Endometrial microvascular endothelial cells (primary cell): Measurements from ENCODE around the gene ZNF304. TPM values are rescaled to one million over a fixed set of nuclear protein-coding genes. Genes with fewer than 3 reads are reported as not detected.
"Not testable (repeated sequence)": the region's sequence is repeated elsewhere in the genome, so short reads cannot be mapped to it uniquely, and the experiment has no call there.

Experiments used
- in situ Hi-C: cut with HindIII; loops from 2 replicates; pipeline ENCODE4 v1.10.0; 2017; ENCODE audit warnings: low sequenced_read_pairs, low pct_unique_long_range_greater_than_20kb; ENCODE audit errors: inconsistent ontology term
- total RNA-seq: library from RNA; depleted of rRNA; stranded (reverse); fragments of >200 nt; gene quantifications from one replicate; pipeline ENCODE4 v1.2.3, GENCODE V29; 2015; ENCODE audit errors: inconsistent ontology term

ZNF304 gene
- total RNA-seq, 1 donor from 2014 or later = 5.2 TPM

DNA sequence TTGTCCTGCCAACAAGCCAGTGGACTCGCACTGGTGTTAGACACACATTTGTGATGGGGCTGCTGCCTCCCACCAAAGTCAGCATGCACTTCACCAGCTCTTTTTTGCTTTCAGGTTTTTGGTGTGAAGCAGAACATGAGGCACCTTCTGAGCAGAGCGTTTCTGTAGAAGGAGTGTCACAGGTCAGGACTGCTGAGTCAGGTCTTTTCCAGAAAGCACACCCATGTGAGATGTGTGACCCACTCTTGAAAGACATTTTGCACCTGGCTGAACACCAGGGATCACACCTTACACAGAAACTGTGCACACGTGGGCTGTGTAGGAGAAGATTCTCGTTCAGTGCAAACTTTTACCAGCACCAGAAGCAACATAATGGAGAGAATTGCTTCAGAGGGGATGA is 4.8 kb downstream of the ZNF304 start:
- in situ Hi-C loops = no loop called here

DNA sequence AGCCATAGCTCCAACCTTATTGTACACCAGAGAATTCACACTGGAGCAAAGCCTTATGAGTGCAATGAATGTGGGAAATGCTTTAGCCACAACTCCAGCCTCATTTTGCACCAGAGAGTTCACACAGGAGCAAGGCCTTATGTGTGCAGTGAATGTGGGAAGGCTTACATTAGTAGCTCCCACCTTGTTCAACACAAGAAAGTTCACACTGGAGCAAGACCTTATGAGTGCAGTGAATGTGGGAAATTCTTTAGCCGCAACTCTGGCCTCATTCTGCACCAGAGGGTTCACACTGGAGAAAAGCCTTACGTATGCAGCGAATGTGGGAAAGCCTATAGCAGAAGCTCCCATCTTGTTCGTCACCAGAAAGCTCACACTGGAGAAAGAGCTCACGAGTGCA is 6.3 kb downstream of the ZNF304 start:
- in situ Hi-C loops = no loop called here

DNA sequence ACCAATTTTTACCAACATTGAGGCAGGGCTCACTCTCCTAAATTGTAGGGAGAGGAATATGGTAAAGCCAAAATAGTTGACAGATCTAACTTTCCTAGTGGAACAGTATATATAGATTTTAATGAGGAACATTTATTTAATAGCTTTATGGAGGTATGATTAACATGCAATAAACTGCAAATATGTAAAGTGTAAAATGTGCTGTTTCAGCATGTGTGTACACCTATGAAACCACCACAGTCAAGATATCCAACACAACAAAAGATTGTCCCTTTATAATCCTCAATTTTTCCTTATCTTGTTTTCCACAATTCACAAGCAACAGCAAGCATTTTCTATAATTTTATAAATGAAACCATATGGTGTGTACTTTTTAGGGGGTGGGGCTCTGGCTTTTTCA is 8.2 kb downstream of the ZNF304 start:
- in situ Hi-C loops = no loop called here

DNA sequence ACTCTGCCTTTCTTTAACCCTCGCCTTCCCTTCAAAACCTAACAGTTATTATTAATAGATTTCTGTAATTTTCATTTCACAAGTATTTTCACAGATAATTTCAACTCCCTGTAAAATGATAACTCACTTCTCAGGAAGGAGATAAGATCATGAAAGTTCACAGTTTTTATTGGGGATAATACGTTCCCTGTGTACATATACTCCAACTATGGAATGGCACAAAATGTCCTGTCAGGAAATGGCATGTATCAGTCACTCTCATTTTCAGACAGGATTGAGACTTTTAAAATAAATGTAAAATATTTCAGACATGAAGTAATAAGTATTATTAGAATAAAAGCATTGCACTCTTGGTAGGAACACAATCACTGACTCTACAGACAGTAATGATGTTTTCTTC is 11.3 kb downstream of the ZNF304 start:
- in situ Hi-C loops = no loop called here

DNA sequence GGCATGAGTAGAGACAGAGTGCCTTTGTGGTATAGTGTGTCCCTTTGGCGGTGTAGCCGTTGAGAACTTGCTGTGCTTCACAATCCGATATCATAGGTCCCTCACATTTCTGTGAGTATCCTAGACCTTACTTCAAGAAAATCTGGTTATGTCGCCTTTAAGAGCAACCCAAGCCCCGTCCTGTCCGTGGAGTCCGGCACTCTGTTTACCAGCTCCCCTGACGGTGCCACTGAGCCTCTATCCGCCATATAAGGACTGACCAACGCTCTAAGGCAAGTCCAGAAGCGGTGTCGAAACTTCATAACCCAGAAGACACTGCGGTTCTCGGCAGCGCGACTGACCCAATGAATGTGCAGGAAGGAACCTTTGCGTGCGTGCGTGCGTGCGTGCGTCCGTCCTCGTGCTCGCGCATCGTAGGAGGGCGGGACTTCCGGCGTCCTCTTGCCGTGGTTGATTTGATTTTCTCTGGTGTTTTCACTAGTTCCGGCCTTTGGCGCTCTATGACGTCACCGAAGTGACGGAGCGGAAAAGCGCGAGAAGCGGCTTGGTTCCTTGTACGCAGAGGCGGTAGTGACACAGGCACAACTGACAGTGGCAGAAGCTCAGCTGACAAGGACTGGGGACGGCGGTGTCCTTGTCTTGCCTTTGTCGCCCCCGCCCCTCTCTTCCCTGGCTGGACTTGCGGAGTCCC is 12.1 kb downstream of the ZNF304 start, which contains the start of the genes TRAPPC2B and ZNF547:
Gene TRAPPC2B, plus strand, starts transcription at position 555 of the 691 bp plus-strand sequence. CDS start 1,283 bp downstream, outside the sequence.
Gene ZNF547, plus strand, starts transcription at position 555 of the 691 bp plus-strand sequence. CDS start 5,005 bp downstream, outside the sequence.
- in situ Hi-C loops = no loop called here

DNA sequence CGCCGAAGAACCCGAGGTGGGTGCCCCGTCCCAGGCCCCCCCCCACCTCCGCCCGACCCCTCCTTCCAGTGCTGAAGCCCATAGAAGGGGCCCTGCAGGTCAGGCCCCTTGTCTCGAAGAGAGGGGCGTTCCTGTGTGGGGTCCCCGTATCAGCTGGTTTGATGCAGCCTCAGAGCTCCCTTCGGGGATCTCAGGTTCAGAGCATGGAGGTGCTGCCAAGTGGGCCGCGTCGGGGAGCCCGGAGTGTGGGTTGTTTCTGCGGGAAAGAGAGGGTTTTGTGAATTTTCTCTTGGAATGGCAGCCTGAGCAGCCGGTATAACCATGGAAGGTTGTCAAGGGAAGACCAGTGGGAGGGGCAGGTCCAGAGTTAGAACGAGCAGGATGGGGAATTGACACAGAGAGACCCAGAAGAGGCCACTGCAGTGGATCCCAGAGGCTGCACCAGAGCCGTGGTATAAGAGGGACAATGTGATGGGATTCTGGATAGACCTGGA is 12.7 kb downstream of the ZNF304 start:
- in situ Hi-C loops = no loop called here

DNA sequence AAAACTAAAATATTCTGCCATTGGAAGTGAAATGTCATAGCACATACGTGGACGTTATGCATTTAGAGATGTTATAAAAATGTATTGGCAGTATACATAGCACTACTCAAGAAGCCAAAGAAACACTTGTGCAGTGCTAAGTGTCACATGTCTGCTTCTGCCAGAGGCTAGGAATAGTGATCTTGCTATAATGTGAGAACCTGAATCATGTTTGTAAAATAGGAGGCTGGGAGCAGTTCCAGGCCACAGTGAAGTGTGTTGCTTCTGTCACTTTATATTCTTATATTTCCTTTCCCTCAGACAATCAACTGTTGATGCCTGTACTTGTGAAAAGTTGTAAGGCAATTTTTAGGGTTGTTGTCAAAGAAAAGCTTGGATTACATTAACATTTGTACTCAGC is 15.7 kb downstream of the ZNF304 start:
- in situ Hi-C loops = no loop called here

DNA sequence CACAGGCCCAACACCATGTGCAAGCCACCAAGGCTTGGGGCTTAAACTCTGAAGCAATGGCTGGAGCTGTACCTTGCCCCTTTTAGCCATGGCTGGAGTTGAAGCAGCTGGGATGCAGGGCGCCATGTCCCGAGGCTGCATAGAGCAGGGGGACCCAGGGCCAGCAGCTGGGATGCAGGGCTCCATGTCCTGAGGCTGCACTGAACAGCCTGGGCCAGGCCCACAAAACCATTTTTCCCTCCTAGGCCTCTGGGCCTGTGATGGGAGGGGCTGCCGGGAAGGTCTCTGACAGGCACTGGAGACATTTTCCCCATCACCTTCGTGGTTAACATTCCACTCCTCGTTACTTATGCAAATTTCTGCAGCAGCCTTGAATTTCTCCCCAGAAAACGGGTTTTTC is 23.1 kb downstream of the ZNF304 start:
- in situ Hi-C loops = no loop called here

DNA sequence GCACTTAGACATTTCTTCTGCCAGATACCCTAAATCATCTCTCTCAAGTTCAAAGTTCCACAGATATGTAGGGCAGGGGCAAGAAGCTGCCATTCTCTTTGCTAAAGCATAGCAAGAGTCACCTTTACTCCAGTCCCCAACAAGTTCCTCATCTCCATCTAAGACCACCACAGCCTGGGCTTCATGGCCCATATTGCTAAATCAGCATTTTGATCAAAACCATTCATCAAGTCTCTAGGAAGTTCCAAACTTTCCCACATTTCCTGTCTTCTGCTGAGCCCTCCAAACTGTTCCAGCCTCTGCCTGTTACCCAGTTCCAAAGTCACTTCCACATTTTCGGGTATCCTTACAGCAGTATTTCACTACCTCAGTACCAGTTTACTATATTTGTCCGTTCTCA is 23.6 kb downstream of the ZNF304 start:
- in situ Hi-C loops = not testable (repeated sequence)

DNA sequence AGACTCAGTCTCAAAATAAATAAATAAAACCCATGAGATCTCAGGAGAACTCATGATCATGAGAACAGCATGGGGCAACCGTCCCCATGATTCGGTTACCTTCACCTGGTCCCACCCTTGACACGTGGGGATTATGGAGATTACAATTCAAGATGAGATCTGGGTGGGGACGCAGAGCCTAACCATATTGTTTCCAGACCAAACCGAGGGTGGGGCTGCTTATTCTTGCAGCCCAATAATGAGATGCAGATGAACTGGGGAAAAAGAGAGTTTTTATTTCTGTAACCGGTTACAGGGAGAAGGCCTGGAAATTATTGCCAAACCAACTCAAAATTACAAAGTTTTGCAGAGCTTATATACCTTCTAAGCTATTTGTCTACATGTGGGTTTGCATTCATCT is 25.1 kb downstream of the ZNF304 start:
- in situ Hi-C loops = no loop called here

DNA sequence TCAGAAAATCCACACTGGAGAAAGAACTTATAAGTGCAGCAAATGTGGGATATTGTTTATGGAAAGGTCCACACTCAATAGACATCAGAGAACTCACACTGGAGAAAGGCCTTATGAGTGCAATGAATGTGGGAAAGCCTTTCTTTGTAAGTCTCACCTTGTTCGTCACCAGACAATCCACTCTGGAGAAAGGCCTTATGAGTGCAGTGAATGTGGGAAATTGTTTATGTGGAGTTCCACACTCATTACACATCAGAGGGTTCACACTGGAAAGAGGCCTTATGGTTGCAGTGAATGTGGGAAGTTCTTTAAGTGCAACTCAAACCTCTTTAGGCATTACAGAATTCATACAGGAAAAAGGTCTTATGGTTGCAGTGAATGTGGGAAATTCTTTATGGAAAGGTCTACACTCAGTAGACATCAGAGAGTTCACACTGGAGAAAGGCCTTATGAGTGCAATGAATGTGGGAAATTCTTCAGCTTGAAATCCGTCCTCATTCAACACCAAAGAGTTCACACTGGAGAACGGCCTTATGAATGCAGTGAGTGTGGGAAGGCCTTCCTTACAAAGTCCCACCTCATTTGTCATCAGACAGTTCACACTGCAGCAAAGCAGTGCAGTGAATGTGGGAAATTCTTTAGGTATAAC is 26.6 kb downstream of the ZNF304 start:
- in situ Hi-C loops = no loop called here

DNA sequence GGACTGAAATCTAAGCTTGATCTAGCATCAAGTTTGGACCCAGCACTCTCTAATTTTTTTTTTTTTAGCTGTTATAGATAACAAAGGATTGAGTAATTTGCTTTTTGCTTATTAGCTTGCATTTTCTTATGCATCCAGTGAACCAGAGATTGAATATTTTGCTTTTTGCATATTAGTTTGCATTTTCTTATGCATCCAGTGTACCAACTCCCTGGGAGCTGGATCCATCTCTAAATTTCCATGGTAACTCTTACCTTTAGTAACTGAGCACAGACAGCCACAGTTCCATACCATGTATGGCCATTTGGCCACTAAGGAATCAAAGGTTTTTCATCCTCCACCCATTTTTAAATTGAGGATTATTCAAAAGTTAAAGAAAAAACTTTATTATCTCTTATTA is 29.9 kb downstream of the ZNF304 start:
- in situ Hi-C loops = no loop called here

DNA sequence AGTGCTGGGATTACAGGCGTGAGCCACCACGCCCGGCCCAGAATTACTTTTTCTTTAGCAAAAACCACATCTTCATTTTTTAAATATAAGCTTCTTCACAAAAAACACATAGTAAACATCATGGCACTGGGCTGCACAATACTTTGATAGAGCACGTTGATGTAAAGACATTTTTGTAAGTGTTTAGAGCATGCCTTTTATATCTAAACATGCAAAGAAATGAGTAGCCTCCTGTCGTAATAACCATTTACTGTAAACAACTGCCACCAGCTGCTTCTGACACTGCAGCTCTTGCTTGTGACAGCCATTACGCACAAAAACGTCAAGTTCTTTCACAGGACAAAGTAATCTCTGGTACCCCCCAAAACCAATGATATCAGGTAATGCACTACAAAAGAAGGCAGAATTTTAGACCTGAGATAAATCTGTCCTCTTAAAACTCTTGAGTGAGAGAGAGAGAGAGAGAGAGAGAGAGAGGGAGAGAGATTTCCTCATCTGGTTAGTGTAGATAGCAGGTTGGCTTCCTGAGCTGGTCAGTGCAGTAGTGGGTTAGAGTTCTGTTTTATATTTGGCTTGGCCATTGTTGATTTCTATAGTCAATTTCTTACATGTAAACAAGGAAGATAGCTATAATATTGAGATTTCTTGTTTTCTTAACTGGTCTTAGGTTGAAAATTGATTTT is 31.9 kb downstream of the ZNF304 start:
- in situ Hi-C loops = no loop called here

DNA sequence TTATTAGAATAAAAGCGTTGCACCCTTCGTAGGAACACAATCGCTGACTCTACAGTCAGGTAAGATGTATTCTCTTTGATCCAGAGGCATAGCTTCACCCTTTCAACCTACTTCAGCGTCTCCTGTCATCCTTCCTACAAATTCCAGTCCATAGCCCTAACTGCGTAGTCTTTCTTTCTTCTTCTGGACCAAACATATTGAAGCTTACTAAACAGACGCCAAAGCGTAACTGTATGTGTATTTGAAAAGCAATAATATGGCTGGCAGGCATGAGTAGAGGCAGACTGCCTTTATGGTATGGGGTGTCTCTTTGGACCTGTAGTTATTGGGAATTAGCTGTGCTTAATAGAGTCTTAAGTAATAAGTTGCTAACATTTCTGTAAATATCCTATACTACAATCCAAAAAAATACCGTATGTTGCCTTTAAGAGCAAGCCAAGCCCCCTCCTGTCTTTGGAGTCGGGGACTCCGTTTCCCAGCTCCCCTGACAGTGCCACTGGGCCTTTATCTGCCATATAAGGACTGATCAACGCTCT is 38.2 kb downstream of the ZNF304 start:
- in situ Hi-C loops = no loop called here

DNA sequence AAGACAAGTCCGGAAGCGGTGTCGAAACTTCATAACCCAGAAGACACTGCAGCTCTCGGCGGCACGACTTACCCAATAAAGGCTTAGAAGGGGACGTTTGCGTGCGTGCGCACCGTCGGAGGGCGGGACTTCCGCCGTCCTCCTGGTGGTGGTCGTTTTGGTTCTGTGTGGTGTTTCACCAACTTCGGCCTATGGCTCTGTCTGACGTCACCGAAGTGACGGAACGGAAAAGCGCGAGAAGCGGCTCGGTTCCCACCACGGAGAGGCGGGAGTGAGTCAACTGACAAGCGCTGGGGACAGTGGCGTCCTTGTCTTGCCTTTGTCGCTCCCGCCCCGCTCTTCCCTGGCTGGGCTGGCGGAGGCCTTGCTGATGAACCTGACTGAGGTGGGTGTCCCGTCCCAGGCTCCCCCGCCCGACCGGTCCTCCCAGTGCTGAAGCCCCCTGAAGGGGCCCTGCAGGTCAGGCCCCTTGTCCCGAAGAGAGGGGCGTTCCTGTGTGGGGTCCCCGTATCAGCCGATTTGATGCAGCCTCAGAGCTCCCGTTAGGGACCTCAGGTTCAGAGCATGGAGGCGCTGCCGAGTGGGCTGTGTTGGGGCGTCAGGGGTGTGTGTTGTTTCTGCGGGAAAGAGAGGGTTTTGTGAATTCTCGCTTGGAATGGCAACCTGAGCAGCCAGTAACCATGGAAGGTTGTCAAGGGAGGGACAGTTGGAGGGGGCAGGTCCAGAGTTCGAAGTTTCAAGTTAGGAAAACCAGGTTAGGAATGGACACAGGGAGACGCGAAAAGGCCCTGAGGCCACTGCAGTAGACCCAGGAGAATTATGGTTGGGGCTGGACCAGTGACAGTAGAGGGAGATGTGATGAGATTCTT is 38.9 kb downstream of the ZNF304 start, which contains the start of gene ZNF548:
Gene ZNF548, plus strand, starts transcription at position 125 of the 869 bp plus-strand sequence. Its CDS starts 246 bp downstream, at position 371.
- in situ Hi-C loops = no loop called here

DNA sequence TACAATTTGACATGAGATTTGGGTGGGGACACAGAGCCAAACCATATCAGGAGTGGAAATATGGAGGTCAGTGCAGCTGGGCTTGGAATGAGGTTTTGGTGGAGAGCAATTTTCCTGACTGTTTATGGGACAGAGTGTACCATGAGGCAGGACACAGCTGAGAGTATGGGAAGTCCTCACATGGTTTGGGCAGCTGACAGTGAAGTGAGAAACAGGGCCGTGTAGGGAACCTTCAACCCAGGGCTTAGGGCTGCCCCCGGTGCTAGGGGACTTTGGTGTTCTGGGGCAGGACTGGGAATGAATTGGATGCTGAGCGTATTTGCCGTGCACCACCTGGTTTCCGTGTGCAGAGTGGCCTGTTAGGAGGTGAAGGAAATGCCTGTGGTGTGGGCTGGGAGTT is 44.6 kb downstream of the ZNF304 start:
- in situ Hi-C loops = no loop called here

DNA sequence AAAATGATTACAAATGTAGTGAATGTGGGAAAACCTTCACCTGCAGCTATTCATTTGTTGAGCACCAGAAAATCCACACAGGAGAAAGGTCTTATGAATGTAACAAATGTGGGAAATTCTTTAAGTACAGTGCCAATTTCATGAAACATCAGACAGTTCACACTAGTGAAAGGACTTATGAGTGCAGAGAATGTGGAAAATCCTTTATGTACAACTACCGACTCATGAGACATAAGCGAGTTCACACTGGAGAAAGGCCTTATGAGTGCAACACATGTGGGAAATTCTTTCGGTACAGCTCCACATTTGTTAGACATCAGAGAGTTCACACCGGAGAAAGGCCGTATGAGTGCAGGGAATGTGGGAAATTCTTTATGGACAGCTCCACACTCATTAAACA is 47.8 kb downstream of the ZNF304 start:
- in situ Hi-C loops = no loop called here

DNA sequence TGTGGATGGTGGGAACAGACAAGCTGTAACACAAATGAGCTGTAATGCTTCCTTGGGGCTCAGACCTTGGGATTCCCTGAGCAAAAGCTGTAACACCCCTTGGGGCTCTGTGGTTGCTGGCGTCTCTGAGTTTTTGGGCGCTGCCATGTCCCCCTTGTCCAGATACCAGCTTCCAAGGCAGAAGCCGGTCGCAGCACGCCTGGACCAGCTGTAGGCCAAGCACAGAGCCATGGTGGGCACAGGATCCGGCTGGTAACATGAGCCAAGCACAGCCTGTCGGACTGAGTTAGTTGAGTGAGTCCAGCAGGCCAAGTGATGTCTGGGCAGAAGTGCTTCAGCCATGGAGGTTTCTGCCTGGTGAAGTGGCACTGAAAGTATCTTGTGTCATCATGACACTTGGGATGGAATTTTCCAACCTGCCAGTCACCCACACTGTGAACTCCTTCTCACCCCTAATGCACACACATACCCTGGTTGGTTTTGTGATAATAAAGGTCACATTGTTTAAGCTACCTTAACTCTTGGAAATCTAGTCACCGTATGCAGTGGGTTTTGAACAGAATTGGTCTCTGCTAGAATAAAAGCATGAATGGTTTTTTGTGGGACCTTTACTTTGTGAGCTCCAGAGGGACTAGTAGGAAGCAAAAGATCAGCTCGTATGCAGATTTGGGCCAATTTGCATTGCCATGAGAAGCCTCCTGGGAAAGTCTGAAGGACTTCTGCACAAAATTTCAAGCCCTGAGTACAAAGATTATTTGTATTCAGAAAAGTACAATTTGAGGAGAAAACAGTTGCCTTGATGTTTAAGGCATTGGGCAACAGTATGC is 52.9 kb downstream of the ZNF304 start:
- in situ Hi-C loops = no loop called here
